Measurements from ENCODE around the gene NACC2. TPM values are rescaled to one million over a fixed set of nuclear protein-coding genes. Genes with fewer than 3 reads are reported as not detected.

NACC2 gene
- total RNA-seq, 1 donor from 2014 or later = 3.9 TPM

GRCh38 chr9:136006169-136006568 lies 88.9 kb downstream of the NACC2 start:
- no peak for TF ChIP-seq CTCF (IDR thresholded peaks at IDR 0.05; ENCODE audit: partially characterized antibody, unreplicated experiment)
- H3K4me3 Mint-ChIP-seq (ENCODE audit: unreplicated experiment) = no peak overlapping the region
- H3K36me3 Mint-ChIP-seq (ENCODE audit: unreplicated experiment) = no peaks in the 10 kb centered on the region
- DNase-seq = no peak
- H3K9me3 Mint-ChIP-seq (ENCODE audit: unreplicated experiment) = peaks cover 8% of the 10 kb centered on the region
- H3K27ac Mint-ChIP-seq (ENCODE audit: unreplicated experiment) = no peak overlapping the region
- H3K27me3 Mint-ChIP-seq (ENCODE audit: unreplicated experiment) = peaks cover 4% of the 10 kb centered on the region
- peaks cover 15% of the 10 kb centered on the region for H3K4me1 Mint-ChIP-seq (ENCODE audit: low read depth, unreplicated experiment)

GRCh38 chr9:136004712-136005111 lies 90.4 kb downstream of the NACC2 start:
- H3K9me3 Mint-ChIP-seq (ENCODE audit: unreplicated experiment) = peaks cover 6% of the 10 kb centered on the region
- H3K27me3 Mint-ChIP-seq (ENCODE audit: unreplicated experiment) = peaks cover 6% of the 10 kb centered on the region
- peak; percentile 49 for DNase-seq
- no peak overlapping the region for H3K27ac Mint-ChIP-seq (ENCODE audit: unreplicated experiment)
- no peaks in the 10 kb centered on the region for H3K36me3 Mint-ChIP-seq (ENCODE audit: unreplicated experiment)
- TF ChIP-seq CTCF (IDR thresholded peaks at IDR 0.05; ENCODE audit: partially characterized antibody, unreplicated experiment) = no peak
- H3K4me1 Mint-ChIP-seq (ENCODE audit: low read depth, unreplicated experiment) = peaks cover 14% of the 10 kb centered on the region
- H3K4me3 Mint-ChIP-seq (ENCODE audit: unreplicated experiment) = no peak overlapping the region

GRCh38 chr9:136004219-136004618 lies 90.9 kb downstream of the NACC2 start:
- DNase-seq = no peak
- Mint-ChIP-seq H3K4me1 (ENCODE audit: low read depth, unreplicated experiment) (peaks cover 14% of the 10 kb centered on the region), H3K36me3 (ENCODE audit: unreplicated experiment) (no peaks in the 10 kb centered on the region), H3K9me3 (ENCODE audit: unreplicated experiment) (peaks cover 6% of the 10 kb centered on the region), H3K27ac (ENCODE audit: unreplicated experiment) (no peak overlapping the region), H3K4me3 (ENCODE audit: unreplicated experiment) (no peak overlapping the region), H3K27me3 (ENCODE audit: unreplicated experiment) (peaks cover 6% of the 10 kb centered on the region)
- no peak for TF ChIP-seq CTCF (IDR thresholded peaks at IDR 0.05; ENCODE audit: partially characterized antibody, unreplicated experiment)

- peaks cover 6% of the 10 kb centered on the region for H3K9me3 Mint-ChIP-seq (ENCODE audit: unreplicated experiment)
- H3K27me3 Mint-ChIP-seq (ENCODE audit: unreplicated experiment) = peaks cover 6% of the 10 kb centered on the region
- H3K36me3 Mint-ChIP-seq (ENCODE audit: unreplicated experiment) = no peaks in the 10 kb centered on the region
- DNase-seq = no peak
- H3K4me1 Mint-ChIP-seq (ENCODE audit: low read depth, unreplicated experiment) = peaks cover 14% of the 10 kb centered on the region
- no peak overlapping the region for H3K27ac Mint-ChIP-seq (ENCODE audit: unreplicated experiment)
- H3K4me3 Mint-ChIP-seq (ENCODE audit: unreplicated experiment) = no peak overlapping the region
- TF ChIP-seq CTCF (IDR thresholded peaks at IDR 0.05; ENCODE audit: partially characterized antibody, unreplicated experiment) = no peak
Measured at GRCh38 chr9:136003411-136004218, 91.5 kb downstream of the NACC2 start.

- H3K27me3 Mint-ChIP-seq (ENCODE audit: unreplicated experiment) = peaks cover 6% of the 10 kb centered on the region
- no peaks in the 10 kb centered on the region for H3K36me3 Mint-ChIP-seq (ENCODE audit: unreplicated experiment)
- DNase-seq = no peak
- TF ChIP-seq CTCF (IDR thresholded peaks at IDR 0.05; ENCODE audit: partially characterized antibody, unreplicated experiment) = no peak
- no peak overlapping the region for H3K27ac Mint-ChIP-seq (ENCODE audit: unreplicated experiment)
- H3K9me3 Mint-ChIP-seq (ENCODE audit: unreplicated experiment) = peaks cover 6% of the 10 kb centered on the region
- peaks cover 9% of the 10 kb centered on the region for H3K4me1 Mint-ChIP-seq (ENCODE audit: low read depth, unreplicated experiment)
- no peak overlapping the region for H3K4me3 Mint-ChIP-seq (ENCODE audit: unreplicated experiment)
Measured at GRCh38 chr9:136002881-136003280, 92.2 kb downstream of the NACC2 start.
